KG1 (cell line): ENCODE data around the gene HOXB5.

ENCODE experiments used
- DNase-seq: peaks from one replicate; lab custom pipeline; 2025; lab: John Stamatoyannopoulos, UW

Gene HOXB5

GRCh38 chr17:48559122-48559839, 34.3 kb downstream of the HOXB5 start:
- no peak for DNase-seq

- no peak for DNase-seq
These were observed 34.8 kb downstream of the HOXB5 start for GRCh38 chr17:48558831-48559121.

GRCh38 chr17:48558057-48558830, 35.3 kb downstream of the HOXB5 start:
- DNase-seq: no peak

- DNase-seq: no peak
These were observed 36.8 kb downstream of the HOXB5 start for GRCh38 chr17:48556576-48557401.

- no peak for DNase-seq
These were observed 37.4 kb downstream of the HOXB5 start for GRCh38 chr17:48556229-48556575.

GRCh38 chr17:48555258-48556228, 38.0 kb downstream of the HOXB5 start:
- DNase-seq: no peak

- no peak for DNase-seq
These were observed 38.9 kb downstream of the HOXB5 start for GRCh38 chr17:48554412-48555257.

- DNase-seq: no peak
These were observed 39.8 kb downstream of the HOXB5 start for GRCh38 chr17:48553826-48554225.

GRCh38 chr17:48553190-48553547, 40.4 kb downstream of the HOXB5 start:
- DNase-seq: no peak

GRCh38 chr17:48552466-48553189, 41.0 kb downstream of the HOXB5 start:
- DNase-seq: no peak

GRCh38 chr17:48551596-48552465, 41.7 kb downstream of the HOXB5 start:
- DNase-seq: no peak

- DNase-seq: no peak
These were observed 42.4 kb downstream of the HOXB5 start for GRCh38 chr17:48551214-48551555.

- no peak for DNase-seq
These were observed 42.9 kb downstream of the HOXB5 start for GRCh38 chr17:48550502-48551213.

- no peak for DNase-seq
These were observed 43.6 kb downstream of the HOXB5 start for GRCh38 chr17:48549914-48550501.

- DNase-seq: no peak
These were observed 44.3 kb downstream of the HOXB5 start for GRCh38 chr17:48549281-48549630.

- no peak for DNase-seq
These were observed 44.9 kb downstream of the HOXB5 start for GRCh38 chr17:48548523-48549280.

- DNase-seq: no peak
These were observed 45.6 kb downstream of the HOXB5 start for GRCh38 chr17:48547808-48548522.
